ENCODE measurements around the gene CRY2. TPM values are rescaled to one million over a fixed set of nuclear protein-coding genes. Genes with fewer than 3 reads are reported as not detected.

Gene CRY2
- total and polyA plus RNA-seq, 2 experiments from 2014 or later: 9.5 to 15.4 TPM

DNA sequence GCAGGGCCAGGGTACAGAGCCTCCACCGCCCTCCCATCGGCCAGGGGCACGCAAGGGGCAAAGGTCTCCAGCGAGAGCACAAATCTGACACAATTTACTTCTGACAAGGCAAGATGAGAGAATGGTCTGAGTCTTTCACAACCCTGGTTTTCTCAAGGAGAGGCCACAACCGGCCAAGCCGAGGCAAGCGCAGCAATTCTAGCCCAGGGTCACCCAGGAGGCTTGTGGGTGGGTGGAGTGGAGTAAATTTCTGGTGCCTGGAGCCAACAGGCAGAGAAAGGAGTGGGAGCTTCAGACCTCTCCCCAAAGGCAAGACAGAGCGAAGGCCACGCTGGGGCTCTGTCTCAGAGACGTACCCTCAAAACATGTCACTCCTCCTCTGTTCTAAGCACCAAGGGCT is 84.5 kb downstream of the CRY2 start:
- DNase-seq (ENCODE audit: low spot score): no peak
- H3K36me3 ChIP-seq (ENCODE audit: insufficient read depth): peaks cover 11% of the 10 kb centered on the region; the same call in 1 of the 2 replicates
- no peak overlapping the region for H3K27ac Mint-ChIP-seq

GRCh38 chr11:45932217-45932616 is 84.9 kb downstream of the CRY2 start:
- H2AFZ ChIP-seq: no peak overlapping the region
- no peak overlapping the region for H3K4me2 ChIP-seq
- H3K4me3 ChIP-seq: no peak overlapping the region
- peaks cover 4% of the 10 kb centered on the region for H4K20me1 ChIP-seq (replicated peaks; ENCODE audit: insufficient read depth)
- H3K27ac Mint-ChIP-seq: no peak overlapping the region
- H3K27ac ChIP-seq (ENCODE audit: low read depth): 0 out of 2 replicates have a peak overlapping the region, but pooled peaks have one; percentile 45
- H3F3A ChIP-seq (replicated peaks; ENCODE audit: low read depth): 0 out of 2 replicates have a peak, but pooled peaks cover 6% of the 10 kb centered on the region
- no peaks in the 10 kb centered on the region for H3K9me2 ChIP-seq (ENCODE audit: insufficient read depth)
- H3K9me3 Mint-ChIP-seq: no peaks in the 10 kb centered on the region
- ATAC-seq (no peak), DNase-seq (ENCODE audit: low spot score) (no peak)
- peaks cover 11% of the 10 kb centered on the region; the same call in 1 of the 2 replicates for H3K36me3 ChIP-seq (ENCODE audit: insufficient read depth)
- peaks cover 33% of the 10 kb centered on the region for H3K36me3 Mint-ChIP-seq (ENCODE audit: low read depth)
- H3K4me1 ChIP-seq (ENCODE audit: insufficient read depth): no peaks in the 10 kb centered on the region; the same call in 1 of the 2 replicates
- no peaks in the 10 kb centered on the region for H3K27me3 ChIP-seq (ENCODE audit: insufficient read depth)
- no peak overlapping the region for H3K4me3 Mint-ChIP-seq
- H3K27me3 Mint-ChIP-seq (ENCODE audit: insufficient read depth, low read depth, poor library complexity): peaks cover 11% of the 10 kb centered on the region
- H3K4me1 Mint-ChIP-seq: peaks cover 17% of the 10 kb centered on the region
- H3K79me2 ChIP-seq (replicated peaks; ENCODE audit: insufficient read depth): 0 out of 2 replicates have a peak, but pooled peaks cover 2% of the 10 kb centered on the region
- TF ChIP-seq ZNF114 (CRISPR knock-in tag; IDR thresholded peaks at IDR 0.05) (no peak), NANOG (IDR thresholded peaks at IDR 0.05; ENCODE audit: borderline replicate concordance) (no peak), REST (IDR thresholded peaks at IDR 0.05; ENCODE audit: unreplicated experiment) (no peak), CTCF (conservative IDR thresholded peaks at IDR 0.05; ENCODE audit: low read depth in 2 of 2) (no peak), POLR2AphosphoS5 (IDR thresholded peaks at IDR 0.05; ENCODE audit: low read depth) (no peak), CREB1 (CRISPR knock-in tag; IDR thresholded peaks at IDR 0.05; ENCODE audit: low read depth) (no peak)

More for the DNA sequence above, 84.5 kb downstream of the CRY2 start:
- ATAC-seq: no peak
- Mint-ChIP-seq H3K9me3 (no peaks in the 10 kb centered on the region), H3K4me3 (no peak overlapping the region), H3K4me1 (peaks cover 17% of the 10 kb centered on the region), H3K27me3 (ENCODE audit: insufficient read depth, low read depth, poor library complexity) (peaks cover 11% of the 10 kb centered on the region), H3K36me3 (ENCODE audit: low read depth) (peaks cover 38% of the 10 kb centered on the region)
- 0 out of 2 replicates have a peak, but pooled peaks cover 6% of the 10 kb centered on the region for H3F3A ChIP-seq (replicated peaks; ENCODE audit: low read depth)
- no peaks in the 10 kb centered on the region for H3K79me2 ChIP-seq (replicated peaks; ENCODE audit: insufficient read depth)
- no peaks in the 10 kb centered on the region for H3K27me3 ChIP-seq (ENCODE audit: insufficient read depth)
- peak overlapping the region; percentile 45; the same call in 1 of the 2 replicates for H3K27ac ChIP-seq (ENCODE audit: low read depth)
- H4K20me1 ChIP-seq (replicated peaks; ENCODE audit: insufficient read depth): peaks cover 4% of the 10 kb centered on the region
- no peak overlapping the region for H2AFZ ChIP-seq
- no peak for TF ChIP-seq ZNF114 (CRISPR knock-in tag; IDR thresholded peaks at IDR 0.05)
- TF ChIP-seq ZNF331 (CRISPR knock-in tag; IDR thresholded peaks at IDR 0.05; ENCODE audit: low read depth): no peak
- no peak for TF ChIP-seq REST (IDR thresholded peaks at IDR 0.05; ENCODE audit: unreplicated experiment)
- TF ChIP-seq EZH2phosphoT487 (IDR thresholded peaks at IDR 0.05; ENCODE audit: unreplicated experiment): no peak
- no peak for TF ChIP-seq ETS1 (IDR thresholded peaks at IDR 0.05)
- no peak for TF ChIP-seq STAT1 (IDR thresholded peaks at IDR 0.05; ENCODE audit: unreplicated experiment)
- no peak for TF ChIP-seq POLR2AphosphoS5 (IDR thresholded peaks at IDR 0.05; ENCODE audit: low read depth)
- H3K4me1 ChIP-seq (ENCODE audit: insufficient read depth): no peaks in the 10 kb centered on the region; the same call in 1 of the 2 replicates
- no peak overlapping the region for H3K4me3 ChIP-seq
- H3K4me2 ChIP-seq: no peak overlapping the region
- no peaks in the 10 kb centered on the region for H3K9me2 ChIP-seq (ENCODE audit: insufficient read depth)

Data from GM23338 (cell line).